B cell (primary cell): ENCODE results near the gene HSPA12B. TPM values are rescaled to one million over a fixed set of nuclear protein-coding genes. Genes with fewer than 3 reads are reported as not detected.

Experiments used
- ATAC-seq: fragments of 200-7000 bp; cut with Tn5 transposase; one replicate; pipeline ENCODE4 v1.10.0; 2021; ENCODE audit warnings: low read depth, mild to moderate bottlenecking, moderate number of reproducible peaks, moderate library complexity
- CTCF ChIA-PET: fragments of 350-600 bp; sonication (Branson Sonifier 250); formaldehyde crosslinking; loops from one replicate; lab custom pipeline; 2021; ENCODE audit warnings: antibody characterized with exemption, inconsistent platforms; lab: Charles Lee
- POLR2A ChIA-PET: fragments of 350-600 bp; sonication (Branson Sonifier 250); formaldehyde crosslinking; loops from one replicate; lab custom pipeline; 2021; ENCODE audit warnings: antibody characterized with exemption; lab: Charles Lee
- DNase-seq: peaks from one replicate; pipeline ENCODE4 v3.0.0; 2013
- H2AFZ ChIP-seq: 2 replicates; pipeline ENCODE4 v1.6.1; 2012; ENCODE audit warnings: mild to moderate bottlenecking, low read depth, low read length; ENCODE audit not compliant: insufficient read depth, poor library complexity, severe bottlenecking
- H3K27ac ChIP-seq, 2 donors: 1 replicate in 1 of 2; 2 replicates in 1 of 2; pipeline ENCODE4 v1.5.1; 2012 to 2013; ENCODE audit warnings: low read length in 2 of 2, mild to moderate bottlenecking in 2 of 2, moderate library complexity in 1 of 2
- H3K27me3 ChIP-seq, 4 experiments: fragments of 200-600 bp in 1 of 4; sonication (generic) in 1 of 4; replicated peaks in 1 of 4; 1 replicate in 2 of 4; 2 replicates in 2 of 4; pipeline versions ENCODE4 v1.6.1 to v1.7.0; 2013 to 2016; ENCODE audit warnings: low read length in 3 of 4, mild to moderate bottlenecking in 2 of 4, mixed read lengths in 1 of 4, moderate library complexity in 1 of 4; ENCODE audit not compliant: insufficient read depth in 4 of 4, control insufficient read depth in 3 of 4; ENCODE audit errors: control extremely low read depth in 1 of 4
- H3K36me3 ChIP-seq, 2 experiments: replicated peaks in 1 of 2; 1 replicate in 1 of 2; 2 replicates in 1 of 2; pipeline versions ENCODE4 v1.6.1 to v1.7.1; 2013; ENCODE audit warnings: low read length in 1 of 2; ENCODE audit not compliant: insufficient read depth in 2 of 2, control insufficient read depth in 1 of 2; ENCODE audit errors: control extremely low read depth in 1 of 2, extremely low read depth in 1 of 2
- H3K4me1 ChIP-seq, 2 donors: fragments of 200-600 bp in 1 of 2; sonication (generic) in 1 of 2; 1 replicate in 1 of 2; 2 replicates in 1 of 2; pipeline versions ENCODE4 v1.5.1 to v1.6.1; 2013 to 2017; ENCODE audit warnings: low read length in 2 of 2; ENCODE audit not compliant: control insufficient read depth in 2 of 2, insufficient read depth in 2 of 2
- H3K4me2 ChIP-seq: replicated peaks from 2 replicates; pipeline ENCODE3; 2012; ENCODE audit warnings: mild to moderate bottlenecking, low read depth, low read length; ENCODE audit not compliant: poor library complexity, severe bottlenecking
- H3K4me3 ChIP-seq, 5 experiments: fragments of 200-600 bp in 1 of 5; sonication (generic) in 1 of 5; 1 replicate in 3 of 5; 2 replicates in 2 of 5; pipeline versions ENCODE4 v1.5.1 to v1.7.0; 2011 to 2016; ENCODE audit warnings: low read length in 4 of 5, mild to moderate bottlenecking in 4 of 5, low read depth in 2 of 5, control low read depth in 1 of 5, moderate library complexity in 1 of 5; ENCODE audit not compliant: insufficient read depth in 1 of 5; ENCODE audit errors: control extremely low read depth in 1 of 5, extremely low read depth in 1 of 5
- H3K79me2 ChIP-seq: fragments of 200-600 bp; sonication (generic); one replicate; pipeline ENCODE4 v1.6.0; 2016; ENCODE audit warnings: low read length; ENCODE audit not compliant: control insufficient read depth, insufficient read depth
- H3K9ac ChIP-seq: fragments of 200-600 bp; sonication (generic); 2 replicates; pipeline ENCODE4 v1.6.1; 2017; ENCODE audit warnings: mild to moderate bottlenecking, low read length, moderate library complexity
- H3K9me3 ChIP-seq, 3 donors: one replicate each; pipeline versions ENCODE4 v1.6.1 to v1.7.1; 2013; ENCODE audit warnings: low read length in 2 of 3; ENCODE audit not compliant: control insufficient read depth in 2 of 3, insufficient read depth in 1 of 3; ENCODE audit errors: control extremely low read depth in 1 of 3
- H4K20me1 ChIP-seq: 2 replicates; pipeline ENCODE4 v1.6.0; 2012; ENCODE audit warnings: mild to moderate bottlenecking, low read length; ENCODE audit not compliant: insufficient read depth, control insufficient read depth, poor library complexity, severe bottlenecking
- H3K27ac Mint-ChIP-seq: one replicate; pipeline ENCODE4 v1.8.0; 2021; ENCODE audit warnings: mixed read lengths
- H3K27me3 Mint-ChIP-seq: one replicate; pipeline ENCODE4 v1.8.0; 2021; ENCODE audit warnings: mixed read lengths
- H3K4me1 Mint-ChIP-seq: one replicate; pipeline ENCODE4 v1.8.0; 2021; ENCODE audit warnings: mixed read lengths
- H3K4me3 Mint-ChIP-seq: one replicate; pipeline ENCODE4 v1.8.0; 2021; ENCODE audit warnings: mixed read lengths
- H3K9me3 Mint-ChIP-seq: one replicate; pipeline ENCODE4 v1.8.0; 2022; ENCODE audit warnings: mixed read lengths; ENCODE audit not compliant: insufficient read depth
- CTCF ChIP-seq: fragments of 200-600 bp; IDR thresholded peaks from one replicate; pipeline ENCODE4 v1.8.0; 2022; ENCODE audit warnings: antibody characterized with exemption, mild to moderate bottlenecking
- EZH2 ChIP-seq: IDR thresholded peaks from 2 replicates; pipeline ENCODE4 v1.6.1; 2012; ENCODE audit warnings: borderline replicate concordance, low read depth, mild to moderate bottlenecking, moderate library complexity, low read length; ENCODE audit not compliant: insufficient read depth, poor library complexity, severe bottlenecking
- WGBS: methylation state at CpG from one replicate; pipeline ENCODE4 v1.1.5; 2013; ENCODE audit warnings: missing lambda C conversion rate; ENCODE audit not compliant: insufficient coverage; 5-methylcytosine and 5-hydroxymethylcytosine counted together
- intact Hi-C: fragments of 100-400 bp; cut with micrococcal nuclease; formaldehyde crosslinking; loops from one replicate; pipeline ENCODE4 v1.10.0; 2022
- polyA plus RNA-seq: library from polyadenylated mRNA; depleted of rRNA; stranded (reverse); fragments of >200 nt; gene quantifications from 2 replicates; pipeline ENCODE4 v1.2.3, GENCODE V29; 2012
- total RNA-seq, 2 donors: library from RNA; stranded (reverse); fragments of 120-200 nt in 1 of 2; gene quantifications; 1 replicate in 1 of 2; 2 replicates in 1 of 2; pipeline versions ENCODE4 v1.2.3 to v1.2.4, GENCODE V29; 2013 to 2022

HSPA12B gene
- total and polyA plus RNA-seq, 2 donors (not counting 1 experiment from before 2014, with no cell fraction given) = not detected

DNA sequence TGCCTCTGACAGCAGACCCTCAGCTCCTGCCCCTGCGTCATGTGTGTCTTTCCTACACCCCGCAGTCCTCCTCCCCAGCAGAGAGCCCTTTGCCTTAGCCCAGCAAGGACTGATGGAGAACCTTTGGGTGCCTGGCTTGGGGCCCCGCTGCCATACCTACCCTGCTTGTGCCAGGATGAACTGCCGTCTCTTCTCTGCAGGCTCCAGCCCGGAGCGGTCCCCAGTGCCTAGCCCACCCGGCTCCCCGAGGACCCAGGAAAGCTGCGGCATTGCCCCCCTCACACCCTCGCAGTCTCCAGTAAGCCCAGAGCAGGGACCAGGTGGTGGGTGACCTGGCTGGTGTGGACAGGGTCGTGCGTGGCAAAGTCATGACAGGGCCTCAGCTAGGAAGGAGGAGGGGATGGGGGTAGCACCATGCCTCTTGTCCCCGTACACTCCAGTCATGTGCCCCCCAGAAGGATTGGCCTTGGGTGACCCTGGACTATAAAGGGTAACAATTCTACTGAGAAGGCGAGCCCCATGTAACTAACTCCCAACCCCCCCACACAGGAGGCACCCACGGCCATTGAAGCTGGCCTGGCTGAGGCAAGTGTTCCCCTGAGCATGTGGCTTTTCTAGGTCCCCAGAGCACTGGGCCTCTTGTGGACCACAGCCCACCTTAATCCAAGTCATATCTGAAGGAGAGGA lies 8.3 kb downstream of the HSPA12B start:
- no peak overlapping the region for H3K4me3 ChIP-seq
- DNase-seq = no peak
- H2AFZ ChIP-seq = no peak overlapping the region
- H3K27ac Mint-ChIP-seq = no peak overlapping the region
- ChIA-PET CTCF (interaction anchor here (0.6 kb wide), 1 partner anchor 205 kb away, joined by 3 read pairs; no protein-coding TSS in a partner anchor), POLR2A (no interaction called here)
- H3K79me2 ChIP-seq = no peaks in the 10 kb centered on the region
- H3K4me1 Mint-ChIP-seq = peaks cover 4% of the 10 kb centered on the region
- no peak for ATAC-seq
- no peaks in the 10 kb centered on the region for H3K9me3 Mint-ChIP-seq
- H3K36me3 ChIP-seq = no peaks in the 10 kb centered on the region
- TF ChIP-seq CTCF (no peak), EZH2 (no peak)
- H3K4me3 Mint-ChIP-seq = no peak overlapping the region
- H3K27ac ChIP-seq = no peak overlapping the region
- peaks cover 0 to 18% (median 2%) of the 10 kb centered on the region in 4 experiments for H3K27me3 ChIP-seq
- WGBS = 100% methylated on average over 6 of the region's 15 CpGs
- H3K9me3 ChIP-seq = peaks cover 0 to 9% (median 0%) of the 10 kb centered on the region in 3 donors
- no peaks in the 10 kb centered on the region for H4K20me1 ChIP-seq
- H3K4me1 ChIP-seq = peaks cover 0 to 8% of the 10 kb centered on the region in 2 donors
- peaks cover 23% of the 10 kb centered on the region for H3K27me3 Mint-ChIP-seq
- H3K9ac ChIP-seq = no peak overlapping the region
- H3K4me2 ChIP-seq = no peak overlapping the region
- intact Hi-C loops = no loop called here

- Mint-ChIP-seq H3K9me3 (no peaks in the 10 kb centered on the region), H3K4me1 (peaks cover 4% of the 10 kb centered on the region), H3K27ac (no peak overlapping the region), H3K27me3 (peaks cover 26% of the 10 kb centered on the region), H3K4me3 (no peak overlapping the region)
- 85% methylated on average over 6 of the region's 7 CpGs for WGBS
- Histone ChIP-seq H3K36me3 (no peaks in the 10 kb centered on the region), H3K9ac (no peak overlapping the region), H3K27me3 (peaks cover 0 to 22% (median 2%) of the 10 kb centered on the region in 4 experiments), H3K4me2 (no peak overlapping the region), H3K4me1 (peaks cover 0 to 8% of the 10 kb centered on the region in 2 donors), H2AFZ (no peak overlapping the region), H3K9me3 (peaks cover 0 to 10% (median 0%) of the 10 kb centered on the region in 3 donors), H3K4me3 (no peak overlapping the region), H3K79me2 (no peaks in the 10 kb centered on the region), H4K20me1 (no peaks in the 10 kb centered on the region), H3K27ac (no peak overlapping the region)
- intact Hi-C loops = no loop called here
- ChIA-PET POLR2A (no interaction called here), CTCF (interaction anchor here (1.0 kb wide), 1 partner anchor 11 kb away, joined by 3 read pairs; no protein-coding TSS in a partner anchor)
- ATAC-seq = no peak
- no peak for DNase-seq
- TF ChIP-seq EZH2 (no peak), CTCF (no peak)
These were observed 9.5 kb downstream of the HSPA12B start for GRCh38 chr20:3741836-3742458.
